ENCODE measurements around the gene LIPC.

The LIPC gene

DNA sequence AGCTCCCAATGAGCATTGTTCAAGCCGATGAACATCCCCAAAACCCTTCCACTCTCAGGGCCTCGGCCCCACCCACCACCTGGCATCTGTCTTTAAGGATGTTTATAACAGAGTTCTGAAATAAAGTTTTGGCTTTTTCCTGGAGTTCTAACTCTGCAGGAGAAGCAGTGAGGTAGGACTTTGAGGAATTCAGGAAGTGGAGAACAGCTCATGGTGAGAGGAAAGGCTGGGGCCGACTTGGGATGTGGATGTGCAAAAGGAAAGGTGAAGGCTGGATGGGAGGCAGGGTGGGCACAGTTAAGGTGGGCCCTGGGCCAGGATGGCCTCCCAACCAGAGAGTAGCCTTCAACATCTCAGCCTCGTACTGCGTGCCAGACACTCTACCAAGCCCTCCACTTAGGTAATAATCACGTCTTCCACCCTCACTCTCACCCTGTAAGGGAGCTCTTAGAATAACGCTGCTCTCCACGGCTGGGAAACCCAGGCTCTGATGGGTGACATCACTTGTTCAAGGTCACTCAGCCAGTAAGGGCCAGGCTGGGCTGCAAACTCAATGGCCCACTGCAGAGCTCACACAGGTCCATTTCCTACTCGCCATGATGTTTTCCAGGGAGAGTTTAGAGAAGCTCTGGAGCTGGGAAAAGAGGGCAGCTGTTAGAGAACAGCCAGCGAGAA lies 28.5 kb downstream of the LIPC start:
- DNase-seq, result no peak

DNA sequence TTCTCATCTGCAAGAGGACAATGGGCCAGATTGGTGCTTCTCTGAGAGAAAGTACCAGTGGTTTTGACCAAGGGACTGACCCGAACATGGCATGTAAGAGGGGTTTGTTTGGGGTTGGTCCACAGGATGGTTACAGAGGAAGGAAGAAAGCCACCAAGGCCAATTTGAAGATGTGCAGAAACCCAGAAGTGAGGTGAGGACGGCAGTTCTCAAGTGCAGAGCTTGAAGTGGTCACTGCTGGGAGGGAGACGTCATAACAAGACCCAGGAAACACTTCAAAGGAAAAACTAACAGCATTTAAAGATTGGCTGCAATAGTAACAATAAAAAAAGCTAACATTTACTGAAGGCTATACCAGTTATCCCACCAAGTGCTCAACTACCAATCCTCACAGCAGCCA lies 29.1 kb downstream of the LIPC start:
- DNase-seq, result no peak

- no peak for DNase-seq
These were observed 30.8 kb downstream of the LIPC start for GRCh38 chr15:58462547-58462946.

- DNase-seq, result no peak
These were observed 31.3 kb downstream of the LIPC start for GRCh38 chr15:58462973-58463663.

- DNase-seq, result no peak
These were observed 32.2 kb downstream of the LIPC start for GRCh38 chr15:58463815-58464650.

- no peak for DNase-seq
These were observed 33.3 kb downstream of the LIPC start for GRCh38 chr15:58465070-58465469.

- DNase-seq, result no peak
These were observed 34.2 kb downstream of the LIPC start for GRCh38 chr15:58465866-58466517.

DNA sequence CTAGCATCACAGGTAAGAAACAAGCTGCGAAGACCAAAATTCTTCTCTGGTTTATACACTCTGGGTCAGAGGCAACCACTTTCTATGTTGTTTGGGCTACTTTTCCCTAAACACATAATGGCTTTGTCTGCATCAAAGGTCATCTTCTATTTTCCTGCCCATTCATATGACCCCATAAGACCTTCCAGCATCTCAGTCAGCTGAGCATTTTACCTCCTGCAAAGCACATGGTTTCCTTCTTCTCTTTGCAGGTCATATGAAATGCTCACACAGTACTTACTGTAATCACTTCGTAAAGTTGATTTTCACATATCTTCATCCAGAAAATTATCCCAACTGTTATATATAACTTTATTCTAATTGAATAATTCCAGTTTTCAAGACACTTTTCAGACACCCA lies 34.8 kb downstream of the LIPC start:
- DNase-seq, result no peak

DNA sequence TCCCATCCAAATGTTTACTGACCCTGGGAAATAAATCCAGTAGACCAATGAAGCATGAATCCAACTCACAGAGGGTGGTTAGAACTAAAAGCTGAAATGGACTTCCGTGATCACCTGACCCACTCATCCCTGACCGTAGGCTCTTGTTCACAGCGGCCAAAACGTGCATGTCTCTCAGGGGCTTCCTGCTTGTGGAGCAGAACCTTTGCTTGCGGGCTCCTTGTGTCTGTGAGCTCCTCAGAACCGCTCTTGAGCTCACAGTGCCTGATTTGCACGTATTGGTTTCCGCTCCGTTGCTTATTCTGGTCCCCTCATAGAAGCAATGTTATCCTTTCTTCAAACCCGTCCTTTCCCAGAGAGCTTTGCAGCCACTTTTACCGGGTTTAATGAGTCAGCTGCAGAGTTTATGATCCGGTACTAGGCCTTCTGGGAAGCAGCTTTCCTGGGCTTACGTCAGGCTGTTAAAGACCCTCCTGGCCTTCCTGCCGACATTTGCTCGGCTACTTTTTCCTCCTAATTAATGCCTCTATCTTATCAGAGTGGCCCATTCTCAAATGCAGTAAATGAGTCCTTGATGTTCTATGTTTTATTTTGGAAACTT lies 35.4 kb downstream of the LIPC start:
- no peak for DNase-seq

- DNase-seq, result no peak
These were observed 36.1 kb downstream of the LIPC start for GRCh38 chr15:58467722-58468423.

- DNase-seq, result no peak
These were observed 37.9 kb downstream of the LIPC start for GRCh38 chr15:58469432-58470353.

DNA sequence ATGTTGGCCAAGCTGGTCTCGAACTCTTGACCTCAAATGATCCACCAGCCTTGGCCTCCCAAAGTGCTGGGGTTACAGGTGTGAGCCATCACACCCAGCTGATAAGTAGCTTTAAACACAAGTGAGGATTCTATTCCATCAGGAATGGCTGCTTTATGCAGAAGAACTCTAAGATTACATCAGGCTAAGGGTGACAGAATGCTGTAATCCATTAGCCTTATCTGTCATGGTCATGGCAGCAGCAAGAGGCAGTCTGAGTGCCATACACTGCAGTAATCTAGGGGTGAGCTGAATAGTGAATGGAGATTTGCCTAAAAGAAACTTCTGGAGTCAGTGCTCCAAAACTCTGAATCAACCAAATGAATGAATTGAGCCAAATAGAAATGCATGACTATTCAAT lies 39.6 kb downstream of the LIPC start:
- no peak for DNase-seq

- DNase-seq, result no peak
These were observed 40.4 kb downstream of the LIPC start for GRCh38 chr15:58472221-58472620.

DNA sequence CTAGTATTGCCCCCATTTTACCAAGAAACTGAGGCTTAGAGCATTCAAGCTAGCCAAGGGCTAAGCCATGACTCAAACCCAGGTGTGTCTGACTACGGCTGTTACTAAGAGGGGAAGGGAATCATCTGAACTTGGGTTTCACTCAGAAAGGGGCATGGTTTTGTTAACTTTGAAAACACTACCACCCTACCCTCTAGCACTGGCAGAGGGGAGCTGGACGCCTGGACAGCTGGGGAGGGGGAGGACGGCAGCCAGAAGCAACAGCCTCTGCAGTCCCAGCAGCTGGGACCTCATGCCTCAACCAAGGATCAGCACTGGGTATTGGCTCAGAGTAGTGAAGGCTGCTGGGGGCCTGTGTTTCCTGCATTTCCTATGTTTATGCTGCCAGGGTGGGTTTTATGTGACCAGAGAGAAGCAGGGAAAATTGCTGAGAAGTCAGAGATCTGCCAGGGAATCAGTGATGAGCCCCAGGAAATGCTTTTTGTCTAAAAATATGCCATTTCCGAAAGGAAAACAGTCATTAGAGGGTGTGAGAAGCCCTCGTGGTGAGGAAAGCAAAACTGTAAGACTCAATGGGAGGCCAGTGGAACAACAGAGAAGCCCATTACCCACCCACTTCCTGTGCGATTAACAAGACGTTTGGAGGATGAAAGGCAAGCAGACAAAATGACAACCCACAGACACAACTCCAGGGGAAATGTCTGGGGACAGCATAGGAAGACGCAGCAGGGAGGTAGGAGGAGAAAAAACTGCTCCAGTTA lies 41.2 kb downstream of the LIPC start:
- no peak for DNase-seq

GRCh38 chr15:58473724-58474123 lies 41.9 kb downstream of the LIPC start:
- no peak for DNase-seq

DNA sequence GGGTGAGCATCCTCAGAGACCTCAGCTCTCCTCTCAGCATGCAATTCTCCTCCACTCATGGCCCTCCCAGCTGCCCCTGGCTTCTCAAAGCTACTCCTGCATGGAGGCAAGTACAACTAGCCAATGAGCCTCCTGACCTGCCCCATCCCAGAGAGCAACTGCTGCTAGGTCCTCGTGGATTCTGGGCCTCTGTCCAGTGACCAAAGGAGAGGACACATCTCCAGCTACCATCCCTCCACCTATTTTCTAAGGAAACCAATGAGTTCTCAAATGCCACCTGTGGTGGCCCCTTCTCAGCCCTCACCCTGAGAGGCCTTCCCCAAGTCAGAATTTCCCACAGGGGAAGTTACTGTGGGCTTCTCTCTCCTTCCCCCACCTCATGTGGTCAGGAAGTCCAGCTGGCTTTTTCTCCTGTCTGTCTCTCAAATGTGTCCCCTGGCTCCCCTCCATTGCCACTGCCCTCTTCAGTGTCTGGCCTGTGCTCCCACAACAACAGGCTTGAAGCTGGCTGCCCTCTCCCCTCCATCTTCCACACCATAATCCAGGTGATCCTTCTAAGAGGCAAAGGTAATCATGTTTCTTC lies 43.0 kb downstream of the LIPC start:
- DNase-seq, result no peak

- no peak for DNase-seq
These were observed 44.1 kb downstream of the LIPC start for GRCh38 chr15:58475573-58476524.

DNA sequence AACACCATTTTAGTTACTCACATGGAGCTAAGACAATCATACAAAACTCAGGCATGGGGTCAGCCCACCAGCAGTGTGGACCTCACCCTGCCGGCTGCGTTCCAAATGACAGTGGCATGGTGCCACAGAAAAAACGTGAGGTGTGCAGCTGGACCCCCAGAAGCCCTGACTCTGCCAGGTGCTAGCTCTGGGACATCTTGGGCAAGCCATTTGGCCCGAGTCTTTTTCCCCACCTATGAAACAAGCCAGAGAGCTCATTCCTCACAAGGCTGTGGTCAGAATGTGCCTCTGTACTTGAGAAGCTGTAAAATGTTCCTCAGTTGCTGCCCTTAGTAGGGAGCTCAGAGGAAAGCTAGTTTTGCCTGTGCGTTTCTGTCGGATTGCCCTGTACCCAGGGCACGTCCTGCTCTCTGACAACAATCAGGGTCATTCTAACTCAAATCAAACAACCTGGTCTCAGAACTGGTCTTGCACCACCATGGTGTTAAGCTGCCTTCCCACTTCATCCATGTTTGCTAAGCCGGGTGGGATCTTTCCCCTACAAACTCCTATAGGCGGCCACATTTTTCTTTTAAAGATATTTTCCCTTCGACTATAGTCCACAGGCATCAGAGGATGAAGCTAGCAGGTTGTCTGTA lies 44.9 kb downstream of the LIPC start:
- DNase-seq, result no peak

Data from activated CD4-positive, CD25-positive, alpha-beta regulatory T cell treated with anti-CD3 and anti-CD28 coated beads, Interleukin-2, amount 50 U/mL, for 72 hours (primary cell).